Right lobe of liver (tissue), 6 donors: Measurements from ENCODE around the gene MAP3K3. TPM values are rescaled to one million over a fixed set of nuclear protein-coding genes. Genes with fewer than 3 reads are reported as not detected.

Experiments
- ATAC-seq, 4 donors: fragments of 200-7000 bp; cut with Tn5 transposase; one replicate each; pipeline ENCODE4 v1.9.1; 2020; ENCODE audit warnings: mild to moderate bottlenecking in 4 of 4, moderate library complexity in 4 of 4
- DNase-seq, 3 donors: peaks; one replicate each; pipeline ENCODE4 v3.0.0-alpha.2; 2020
- H3K27ac ChIP-seq, 3 donors: fragments of 200-600 bp; one replicate each; pipeline ENCODE4 v1.8.0; 2022
- H3K27me3 ChIP-seq, 2 donors: fragments of 200-600 bp; one replicate each; pipeline ENCODE4 v1.8.0; 2022
- H3K36me3 ChIP-seq, 4 donors: fragments of 200-600 bp; sonication (generic) in 1 of 4; one replicate each; pipeline versions ENCODE4 v1.5.1 to v1.8.0; 2017 to 2022; ENCODE audit warnings: control low read depth in 1 of 4
- H3K4me1 ChIP-seq, 4 donors: fragments of 200-600 bp; sonication (generic) in 1 of 4; one replicate each; pipeline versions ENCODE4 v1.5.1 to v1.8.0; 2017 to 2022; ENCODE audit warnings: control low read depth in 1 of 4
- H3K4me3 ChIP-seq, 3 donors: fragments of 200-600 bp; one replicate each; pipeline ENCODE4 v1.8.0; 2022
- H3K9me3 ChIP-seq, 4 donors: fragments of 200-600 bp; sonication (generic) in 1 of 4; one replicate each; pipeline versions ENCODE4 v1.5.1 to v1.8.0; 2017 to 2022; ENCODE audit warnings: control low read depth in 1 of 4
- CTCF ChIP-seq, 4 donors: fragments of 200-600 bp in 3 of 4; fragments of 450-650 bp in 1 of 4; IDR thresholded peaks; one replicate each; pipeline versions ENCODE4 v1.5.1 to v1.8.0; 2016 to 2022; ENCODE audit warnings: antibody characterized with exemption in 4 of 4, mild to moderate bottlenecking in 2 of 4
- POLR2A ChIP-seq: fragments of 450-650 bp; IDR thresholded peaks from one replicate; pipeline ENCODE4 v1.6.1; 2017; ENCODE audit warnings: antibody characterized with exemption, mild to moderate bottlenecking
- WGBS: methylation state at CpG from one replicate; pipeline ENCODE4 v1.1.6; 2018; ENCODE audit warnings: low coverage, low lambda C conversion rate; ENCODE audit not compliant: insufficient coverage; ENCODE audit errors: missing lambda C conversion rate; 5-methylcytosine and 5-hydroxymethylcytosine counted together
- intact Hi-C, 2 donors: fragments of 100-400 bp; cut with DNase I; formaldehyde crosslinking; loops; one replicate each; pipeline versions ENCODE4 v1.11.2 to v1.14.1; 2022
- total RNA-seq, 6 experiments: library from RNA; depleted of rRNA in 2 of 6; stranded (reverse); fragments of >200 nt in 2 of 6; fragmentation: NEBNext Ultra II Directional in 3 of 6; extraction: Animal tissue kit (Norgen Biotek cat#: 25700) in 3 of 6; gene quantifications; one replicate each; pipeline versions ENCODE4 v1.1.0 to v1.2.4, GENCODE V29; 2016 to 2023
- donor health status: DM: no; HTN: yes; CAD: no.
- donor health status: DM: no; HTN: no; CAD: no.
- donor health status: DM: no; HTN: no; CAD: no.
- donor health status: DM: no; HTN: yes; CAD: no.
- donor health status: DM: no; HTN: yes; CAD: no.

The MAP3K3 gene
- total RNA-seq, 6 experiments from 2014 or later: 10.6 to 15.8 (median 13.0) TPM

DNA sequence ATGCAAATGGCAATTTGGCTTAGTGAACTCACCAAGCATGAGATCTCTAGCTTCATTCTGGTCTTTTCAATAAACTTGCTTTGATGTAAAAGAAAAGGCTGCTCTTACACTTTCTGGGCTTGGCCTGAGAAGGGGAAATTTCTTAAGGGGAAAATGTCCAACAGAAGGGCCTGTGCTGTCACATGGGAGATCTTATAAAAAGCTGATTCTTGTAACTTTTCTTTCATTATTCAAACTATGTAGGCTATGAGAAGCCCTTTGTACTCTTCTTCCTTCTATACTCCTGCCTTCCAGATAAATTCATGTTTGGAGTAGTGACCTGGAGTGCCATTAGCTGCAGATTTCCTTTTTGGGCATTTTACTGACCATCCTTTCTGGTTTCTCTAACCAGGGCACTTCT, 60.8 kb downstream of the MAP3K3 start:
- H3K27me3 ChIP-seq: no peaks in the 10 kb centered on the region
- ATAC-seq (no peak), DNase-seq (no peak)
- TF ChIP-seq CTCF (IDR thresholded peaks at IDR 0.05) (no peak), POLR2A (no peak)
- no peak overlapping the region for H3K4me3 ChIP-seq
- intact Hi-C loops: no loop called here
- H3K9me3 ChIP-seq: no peaks in the 10 kb centered on the region
- peaks cover 0 to 41% (median 4%) of the 10 kb centered on the region in 4 donors for H3K36me3 ChIP-seq
- H3K27ac ChIP-seq: no peak overlapping the region
- H3K4me1 ChIP-seq: peaks cover 0 to 10% (median 2%) of the 10 kb centered on the region in 4 donors

GRCh38 chr17:63685041-63685440, 62.8 kb downstream of the MAP3K3 start:
- H3K27ac ChIP-seq: no peak overlapping the region
- H3K36me3 ChIP-seq: peaks cover 0 to 59% (median 13%) of the 10 kb centered on the region in 4 donors
- ATAC-seq (no peak), DNase-seq (no peak)
- H3K4me1 ChIP-seq: peaks cover 0 to 10% (median 2%) of the 10 kb centered on the region in 4 donors
- no peak overlapping the region for H3K4me3 ChIP-seq
- TF ChIP-seq CTCF (IDR thresholded peaks at IDR 0.05) (no peak), POLR2A (no peak)
- no peaks in the 10 kb centered on the region for H3K9me3 ChIP-seq
- no peaks in the 10 kb centered on the region for H3K27me3 ChIP-seq
- 67% methylated on average over 1 of the region's 2 CpGs for WGBS
- intact Hi-C loops: no loop called here

GRCh38 chr17:63685578-63685977, 63.4 kb downstream of the MAP3K3 start:
- no peaks in the 10 kb centered on the region for H3K27me3 ChIP-seq
- 88% methylated on average over 3 of the region's 3 CpGs for WGBS
- H3K9me3 ChIP-seq: no peaks in the 10 kb centered on the region
- H3K27ac ChIP-seq: no peak overlapping the region
- no peak overlapping the region for H3K4me3 ChIP-seq
- ATAC-seq: no peak
- peaks cover 0 to 65% (median 18%) of the 10 kb centered on the region in 4 donors for H3K36me3 ChIP-seq
- no peak for TF ChIP-seq CTCF (IDR thresholded peaks at IDR 0.05)
- no peak for TF ChIP-seq POLR2A
- DNase-seq: no peak
- H3K4me1 ChIP-seq: peaks cover 0 to 8% (median 2%) of the 10 kb centered on the region in 4 donors
- intact Hi-C loops: no loop called here

GRCh38 chr17:63686138-63686685, 64.0 kb downstream of the MAP3K3 start:
- H3K27ac ChIP-seq: no peak overlapping the region
- H3K4me1 ChIP-seq: peaks cover 0 to 3% (median under 1%) of the 10 kb centered on the region in 4 donors
- DNase-seq (no peak), ATAC-seq (no peak)
- no peaks in the 10 kb centered on the region for H3K27me3 ChIP-seq
- no peak for TF ChIP-seq POLR2A
- TF ChIP-seq CTCF (IDR thresholded peaks at IDR 0.05): no peak
- intact Hi-C loops: no loop called here
- 85% methylated on average over 2 of the region's 3 CpGs for WGBS
- no peak overlapping the region for H3K4me3 ChIP-seq
- no peaks in the 10 kb centered on the region for H3K9me3 ChIP-seq
- peaks cover 0 to 71% (median 24%) of the 10 kb centered on the region in 4 donors for H3K36me3 ChIP-seq
